GM21526 (cell line): ENCODE data around the gene ZNF415.

ENCODE experiments used
- ATAC-seq: cut with Tn5 transposase; IDR thresholded peaks from one replicate; pipeline ENCODE4 v1.9.1; 2021; ENCODE audit warnings: moderate library complexity; ENCODE audit not compliant: unreplicated experiment, low FRiP score

Gene ZNF415

GRCh38 chr19:53057904-53058580, 74.7 kb downstream of the ZNF415 start:
- no peak for ATAC-seq
